Left lung (tissue), 10 donors: ENCODE data around the gene CTBS. TPM values are rescaled to one million over a fixed set of nuclear protein-coding genes. Genes with fewer than 3 reads are reported as not detected.

Experiments
- ATAC-seq: fragments of 200-7000 bp; cut with Tn5 transposase; one replicate; pipeline ENCODE4 v1.9.1; 2020; ENCODE audit warnings: moderate library complexity
- DNase-seq, 4 donors: peaks; one replicate each; pipeline ENCODE4 v3.0.0-alpha.2; 2013 to 2020
- H3K27ac ChIP-seq, 2 donors: fragments of 200-600 bp; sonication (generic) in 1 of 2; one replicate each; pipeline versions ENCODE4 v1.5.0 to v1.8.0; 2020 to 2021
- H3K27me3 ChIP-seq, 2 donors: fragments of 200-600 bp; sonication (generic) in 1 of 2; one replicate each; pipeline versions ENCODE4 v1.5.0 to v1.8.0; 2020 to 2021
- H3K36me3 ChIP-seq, 2 donors: fragments of 200-600 bp; sonication (generic) in 1 of 2; one replicate each; pipeline versions ENCODE4 v1.5.0 to v1.8.0; 2020 to 2021
- H3K4me1 ChIP-seq, 2 donors: fragments of 200-600 bp; one replicate each; pipeline ENCODE4 v1.8.0; 2021
- H3K4me3 ChIP-seq, 2 donors: fragments of 200-600 bp; sonication (generic) in 1 of 2; one replicate each; pipeline versions ENCODE4 v1.5.0 to v1.8.0; 2020 to 2021; ENCODE audit warnings: mild to moderate bottlenecking in 1 of 2
- H3K9me3 ChIP-seq, 2 donors: fragments of 200-600 bp; sonication (generic) in 1 of 2; one replicate each; pipeline versions ENCODE4 v1.5.0 to v1.8.0; 2020 to 2021
- CTCF ChIP-seq, 2 donors: fragments of 200-600 bp; sonication (generic) in 1 of 2; IDR thresholded peaks; one replicate each; pipeline versions ENCODE4 v1.5.0 to v1.8.0; 2021; ENCODE audit warnings: antibody characterized with exemption in 2 of 2
- intact Hi-C, 2 donors: fragments of 100-400 bp; cut with DNase I; formaldehyde crosslinking; loops; one replicate each; pipeline versions ENCODE4 v1.11.2 to v1.14.2; 2022
- polyA plus RNA-seq, 6 donors: library from polyadenylated mRNA; unstranded; fragments of 120-200 nt; gene quantifications; one replicate each; pipeline ENCODE4 v1.2.1, GENCODE V29; 2013; ENCODE audit not compliant: insufficient read length in 6 of 6
- total RNA-seq, 2 donors: library from RNA; stranded (reverse); fragmentation: NEBNext Ultra II Directional; extraction: Animal tissue kit (Norgen Biotek cat#: 25700); gene quantifications; one replicate each; pipeline ENCODE4 v1.2.1, GENCODE V29; 2021
- donor health status: DM: no; HTN: yes; CAD: no.
- donor health status: DM: no; HTN: no; CAD: no.

Gene CTBS
- total and polyA plus RNA-seq, 8 donors = 11.9 to 25.7 (median 13.7) TPM

GRCh38 chr1:84581648-84582047 lies 7.4 kb upstream of the CTBS start:
- intact Hi-C loops = no loop called here
- Histone ChIP-seq H3K4me1 (no peaks in the 10 kb centered on the region), H3K4me3 (no peak overlapping the region), H3K27ac (no peak overlapping the region), H3K36me3 (no peaks in the 10 kb centered on the region), H3K27me3 (no peaks in the 10 kb centered on the region), H3K9me3 (no peaks in the 10 kb centered on the region)
- no peak for TF ChIP-seq CTCF (IDR thresholded peaks at IDR 0.05)
- ATAC-seq = no peak
- DNase-seq = no peak

- intact Hi-C loops = no loop called here
- Histone ChIP-seq H3K9me3 (no peaks in the 10 kb centered on the region), H3K36me3 (no peaks in the 10 kb centered on the region), H3K27me3 (no peaks in the 10 kb centered on the region), H3K4me3 (peak overlapping the region; percentile 53 to 71), H3K27ac (peak overlapping the region in 1 of 2 donors; percentile 99), H3K4me1 (peaks cover 0 to 38% of the 10 kb centered on the region in 2 donors)
- ATAC-seq (no peak), DNase-seq (no peak)
- TF ChIP-seq CTCF (IDR thresholded peaks at IDR 0.05) = no peak
These were observed 696 bp upstream of the CTBS start for GRCh38 chr1:84574936-84575335.

GRCh38 chr1:84573481-84573966 lies 716 bp downstream of the CTBS start:
- intact Hi-C loops = no loop called here
- DNase-seq = peak in 2 of 4 donors; percentile 1 to 20
- TF ChIP-seq CTCF (IDR thresholded peaks at IDR 0.05) = no peak
- peaks cover 0 to 38% of the 10 kb centered on the region in 2 donors for H3K4me1 ChIP-seq
- H3K36me3 ChIP-seq = peaks cover 0 to 6% of the 10 kb centered on the region in 2 donors
- no peaks in the 10 kb centered on the region for H3K9me3 ChIP-seq
- H3K27ac ChIP-seq = peak overlapping the region; percentile 99 to 100
- H3K4me3 ChIP-seq = peak overlapping the region; percentile 53 to 71
- ATAC-seq = no peak
- H3K27me3 ChIP-seq = no peaks in the 10 kb centered on the region

GRCh38 chr1:84571150-84571535 lies 3.1 kb downstream of the CTBS start:
- intact Hi-C loops = no loop called here
- ATAC-seq (no peak), DNase-seq (no peak)
- H3K27ac ChIP-seq = no peak overlapping the region
- no peaks in the 10 kb centered on the region for H3K9me3 ChIP-seq
- peaks cover 0 to 12% of the 10 kb centered on the region in 2 donors for H3K36me3 ChIP-seq
- no peak for TF ChIP-seq CTCF (IDR thresholded peaks at IDR 0.05)
- no peak overlapping the region for H3K4me3 ChIP-seq
- peaks cover 0 to 38% of the 10 kb centered on the region in 2 donors for H3K4me1 ChIP-seq
- no peaks in the 10 kb centered on the region for H3K27me3 ChIP-seq

- peaks cover 0 to 34% of the 10 kb centered on the region in 2 donors for H3K4me1 ChIP-seq
- intact Hi-C loops = no loop called here
- no peak overlapping the region for H3K4me3 ChIP-seq
- no peak for TF ChIP-seq CTCF (IDR thresholded peaks at IDR 0.05)
- no peak overlapping the region for H3K27ac ChIP-seq
- H3K36me3 ChIP-seq = peaks cover 0 to 12% of the 10 kb centered on the region in 2 donors
- no peaks in the 10 kb centered on the region for H3K9me3 ChIP-seq
- ATAC-seq (no peak), DNase-seq (no peak)
- no peaks in the 10 kb centered on the region for H3K27me3 ChIP-seq
These were observed 3.6 kb downstream of the CTBS start for GRCh38 chr1:84570436-84571149.
